AG10803 (cell line): Measurements from ENCODE around the gene PERCC1.

ENCODE experiments used
- DNase-seq: peaks from one replicate; pipeline ENCODE4 v3.0.0; 2010; ENCODE audit warnings: low read depth
- H3K4me3 ChIP-seq: 2 replicates; pipeline ENCODE4 v1.5.1; 2011; ENCODE audit warnings: mild to moderate bottlenecking, low read length, control low read depth
- TF ChIP-seq, protein P1 (sequence below): conservative IDR thresholded peaks from 2 replicates; pipeline ENCODE4 v1.5.1; 2011; ENCODE audit warnings: mild to moderate bottlenecking, low read length, control low read depth, inconsistent platforms

PERCC1 gene

DNA sequence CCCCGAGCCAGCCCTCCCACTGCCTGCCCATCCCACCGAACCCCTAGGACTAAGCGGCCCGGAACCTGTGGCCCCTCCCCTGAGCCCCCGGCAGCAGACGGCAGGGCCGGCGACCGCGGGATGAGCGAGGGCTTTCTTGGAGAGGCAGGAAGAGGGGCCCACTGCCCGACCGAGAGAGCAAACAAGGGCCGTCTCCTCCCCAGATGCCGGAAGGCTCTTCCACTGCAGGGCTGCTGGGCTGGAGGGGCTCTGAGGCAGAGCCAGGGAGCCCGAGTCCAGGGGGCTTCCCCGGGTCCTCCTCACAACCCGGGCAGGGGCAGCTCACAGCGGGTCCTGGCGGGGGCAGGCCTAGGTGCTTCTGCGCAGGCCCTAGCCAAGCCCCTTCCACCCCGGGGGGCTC lies 2.9 kb downstream of the PERCC1 start:
- TF ChIP-seq, protein P1, sequence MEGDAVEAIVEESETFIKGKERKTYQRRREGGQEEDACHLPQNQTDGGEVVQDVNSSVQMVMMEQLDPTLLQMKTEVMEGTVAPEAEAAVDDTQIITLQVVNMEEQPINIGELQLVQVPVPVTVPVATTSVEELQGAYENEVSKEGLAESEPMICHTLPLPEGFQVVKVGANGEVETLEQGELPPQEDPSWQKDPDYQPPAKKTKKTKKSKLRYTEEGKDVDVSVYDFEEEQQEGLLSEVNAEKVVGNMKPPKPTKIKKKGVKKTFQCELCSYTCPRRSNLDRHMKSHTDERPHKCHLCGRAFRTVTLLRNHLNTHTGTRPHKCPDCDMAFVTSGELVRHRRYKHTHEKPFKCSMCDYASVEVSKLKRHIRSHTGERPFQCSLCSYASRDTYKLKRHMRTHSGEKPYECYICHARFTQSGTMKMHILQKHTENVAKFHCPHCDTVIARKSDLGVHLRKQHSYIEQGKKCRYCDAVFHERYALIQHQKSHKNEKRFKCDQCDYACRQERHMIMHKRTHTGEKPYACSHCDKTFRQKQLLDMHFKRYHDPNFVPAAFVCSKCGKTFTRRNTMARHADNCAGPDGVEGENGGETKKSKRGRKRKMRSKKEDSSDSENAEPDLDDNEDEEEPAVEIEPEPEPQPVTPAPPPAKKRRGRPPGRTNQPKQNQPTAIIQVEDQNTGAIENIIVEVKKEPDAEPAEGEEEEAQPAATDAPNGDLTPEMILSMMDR, result no peak
- H3K4me3 ChIP-seq, result no peak overlapping the region
- no peak for DNase-seq

- TF ChIP-seq, protein P1, result no peak
- no peak overlapping the region for H3K4me3 ChIP-seq
- DNase-seq, result no peak
Observed at GRCh38 chr16:1434644-1435592, 4.0 kb downstream of the PERCC1 start.

- no peak for DNase-seq
- no peak overlapping the region for H3K4me3 ChIP-seq
- TF ChIP-seq, protein P1, result no peak
Observed at GRCh38 chr16:1435921-1436697, 5.2 kb downstream of the PERCC1 start.

- H3K4me3 ChIP-seq, result no peak overlapping the region
- DNase-seq, result no peak
- TF ChIP-seq, protein P1, result no peak
Observed at GRCh38 chr16:1436731-1437355, 6.0 kb downstream of the PERCC1 start.

- H3K4me3 ChIP-seq, result no peak overlapping the region
- no peak for DNase-seq
- TF ChIP-seq, protein P1, result no peak
Observed at GRCh38 chr16:1437606-1438005, 6.7 kb downstream of the PERCC1 start.

- DNase-seq, result no peak
- H3K4me3 ChIP-seq, result no peak overlapping the region
- TF ChIP-seq, protein P1, result no peak
Observed at GRCh38 chr16:1438229-1439057, 7.6 kb downstream of the PERCC1 start.
